ENCODE data around the gene GOLGA2. TPM values are rescaled to one million over a fixed set of nuclear protein-coding genes. Genes with fewer than 3 reads are reported as not detected.

The GOLGA2 gene
- total RNA-seq, 4 donors from 2014 or later: 81.8 to 123 (median 116) TPM

GRCh38 chr9:128252317-128253139 is 23.3 kb downstream of the GOLGA2 start:
- H3K4me3 ChIP-seq (ENCODE audit: low read depth, poor library complexity, severe bottlenecking): no peak overlapping the region
- DNase-seq (ENCODE audit: low spot score in 2 of 2): no peak
- intact Hi-C loops (cut with DNase I; ENCODE audit: low total_unique reads): no loop called here
- WGBS, 2 donors: 62 to 66% methylated on average over 25 of the region's 25 CpGs
- TF ChIP-seq CTCF (IDR thresholded peaks at IDR 0.05): no peak
- no peak for TF ChIP-seq POLR2A (IDR thresholded peaks at IDR 0.05)

GRCh38 chr9:128251732-128252100 is 24.1 kb downstream of the GOLGA2 start:
- TF ChIP-seq POLR2A (IDR thresholded peaks at IDR 0.05) (no peak), CTCF (IDR thresholded peaks at IDR 0.05) (no peak)
- WGBS, 2 donors: 72 to 77% methylated on average over 3 of the region's 3 CpGs
- intact Hi-C loops (cut with DNase I; ENCODE audit: low total_unique reads): no loop called here
- no peak for DNase-seq (ENCODE audit: low spot score in 2 of 2)
- no peak overlapping the region for H3K4me3 ChIP-seq (ENCODE audit: low read depth, poor library complexity, severe bottlenecking)

GRCh38 chr9:128250839-128251731 is 24.7 kb downstream of the GOLGA2 start:
- 34 to 36% methylated on average over 18 to 40 of the region's 43 CpGs for WGBS, 2 donors
- DNase-seq (ENCODE audit: low spot score in 2 of 2): no peak
- intact Hi-C loops (cut with DNase I; ENCODE audit: low total_unique reads): no loop called here
- H3K4me3 ChIP-seq (ENCODE audit: low read depth, poor library complexity, severe bottlenecking): peak overlapping the region; percentile 47
- TF ChIP-seq POLR2A (IDR thresholded peaks at IDR 0.05) (no peak), CTCF (IDR thresholded peaks at IDR 0.05) (no peak)

DNA sequence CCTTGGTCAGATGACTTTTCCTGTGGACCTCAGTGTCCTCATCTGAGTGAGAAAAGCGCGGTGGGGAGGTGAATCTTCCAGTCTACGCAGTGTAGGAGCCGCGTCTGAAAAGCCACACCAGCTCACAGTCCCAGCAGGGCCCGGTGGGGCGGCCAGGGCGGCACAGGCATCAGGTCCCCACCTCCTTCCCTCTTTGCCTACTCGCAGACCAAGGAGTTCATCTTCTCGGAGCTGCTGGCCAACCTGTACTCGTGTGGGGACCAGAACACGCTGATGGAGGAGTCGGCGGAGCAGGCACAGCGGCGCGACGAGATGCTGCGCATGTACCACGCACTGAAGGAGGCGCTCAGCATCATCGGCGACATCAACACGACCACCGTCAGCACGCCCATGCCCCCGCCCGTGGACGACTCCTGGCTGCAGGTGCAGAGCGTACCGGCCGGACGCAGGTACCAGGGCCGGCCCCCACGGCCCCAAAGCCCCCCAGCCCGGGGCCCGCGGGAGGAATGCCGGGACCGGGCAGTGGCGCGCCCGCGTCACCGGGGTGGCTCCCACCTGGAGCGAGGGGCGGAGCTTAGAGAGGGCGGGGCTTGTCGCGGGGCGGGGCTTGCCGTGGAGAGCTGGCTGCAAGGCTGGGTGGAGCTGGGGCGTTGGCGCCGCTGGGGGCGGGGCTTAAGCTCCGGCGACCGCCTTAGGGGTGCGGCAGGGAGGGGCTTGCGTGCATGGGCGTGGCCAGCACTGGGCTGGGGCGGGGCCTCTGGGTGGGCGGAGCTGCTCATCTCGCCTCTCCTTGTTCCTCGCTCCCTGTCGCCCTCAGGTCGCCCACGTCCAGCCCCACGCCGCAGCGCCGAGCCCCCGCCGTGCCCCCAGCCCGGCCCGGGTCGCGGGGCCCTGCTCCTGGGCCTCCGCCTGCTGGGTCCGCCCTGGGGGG is 25.6 kb downstream of the GOLGA2 start:
- intact Hi-C loops (cut with DNase I; ENCODE audit: low total_unique reads): no loop called here
- TF ChIP-seq CTCF (IDR thresholded peaks at IDR 0.05) (no peak), POLR2A (IDR thresholded peaks at IDR 0.05) (no peak)
- peak; percentile 90 to 98 for DNase-seq (ENCODE audit: low spot score in 2 of 2)
- 36 to 56% methylated on average over 26 to 69 of the region's 81 CpGs for WGBS, 2 donors
- H3K4me3 ChIP-seq (ENCODE audit: low read depth, poor library complexity, severe bottlenecking): peak overlapping the region; percentile 47

DNA sequence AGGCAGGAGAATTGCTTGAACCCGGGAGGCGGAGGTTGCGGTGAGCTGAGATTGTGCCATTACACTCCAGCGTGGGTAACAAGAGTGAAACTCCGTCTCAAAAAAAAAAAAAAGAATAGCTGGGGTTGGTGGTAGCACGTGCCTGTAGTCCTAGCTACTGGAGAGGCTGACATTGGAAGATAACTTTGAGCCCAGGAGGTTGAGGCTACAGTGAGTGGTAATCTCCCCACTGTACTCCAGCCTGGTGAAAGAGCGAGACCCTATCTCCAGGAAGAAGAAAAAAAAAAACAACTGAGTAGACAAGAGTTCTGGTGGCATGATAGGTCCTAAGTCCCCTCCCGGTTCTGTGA is 26.3 kb downstream of the GOLGA2 start:
- no peak overlapping the region for H3K4me3 ChIP-seq (ENCODE audit: low read depth, poor library complexity, severe bottlenecking)
- intact Hi-C loops (cut with DNase I; ENCODE audit: low total_unique reads): no loop called here
- WGBS, 2 donors: 89 to 90% methylated on average over 8 of the region's 8 CpGs
- TF ChIP-seq POLR2A (IDR thresholded peaks at IDR 0.05): no peak
- no peak for TF ChIP-seq CTCF (IDR thresholded peaks at IDR 0.05)
- DNase-seq (ENCODE audit: low spot score in 2 of 2): no peak
